GM12878 (cell line): ENCODE results near the gene UBC. TPM values are rescaled to one million over a fixed set of nuclear protein-coding genes. Genes with fewer than 3 reads are reported as not detected.

Experiments
- BRCA1 ChIP-seq: IDR thresholded peaks from 2 replicates; pipeline ENCODE4 v1.6.1; 2011; ENCODE audit warnings: low read depth, low read length, improper control_type of control experiment
- CREB1 ChIP-seq: IDR thresholded peaks from 2 replicates; pipeline ENCODE4 v1.6.1; 2012; ENCODE audit warnings: low read depth, mild to moderate bottlenecking, inconsistent platforms
- DPF2 ChIP-seq: fragments of 450-650 bp; IDR thresholded peaks from 2 replicates; pipeline ENCODE4 v1.6.1; 2017; ENCODE audit warnings: mild to moderate bottlenecking
- FOS ChIP-seq: IDR thresholded peaks from 3 replicates; pipeline ENCODE4 v1.6.1; 2011; ENCODE audit warnings: borderline replicate concordance; ENCODE audit not compliant: insufficient read length; ENCODE audit errors: extremely low read depth
- FOXK2 ChIP-seq: fragments of 450-650 bp; IDR thresholded peaks from 2 replicates; pipeline ENCODE4 v1.6.1; 2017; ENCODE audit warnings: mild to moderate bottlenecking, moderate library complexity
- HCFC1 ChIP-seq: fragments of 150-350 bp; IDR thresholded peaks from 2 replicates; pipeline ENCODE4 v1.6.1; 2014; ENCODE audit warnings: low read length
- HDAC2 ChIP-seq: fragments of 200-600 bp; sonication (generic); IDR thresholded peaks from 2 replicates; pipeline ENCODE4 v1.6.1; 2017
- NFYB ChIP-seq: IDR thresholded peaks from 2 replicates; pipeline ENCODE4 v1.6.1; 2011; ENCODE audit warnings: low read depth, mild to moderate bottlenecking, low read length, improper control_type of control experiment, moderate library complexity; ENCODE audit not compliant: insufficient read depth
- STAT1 ChIP-seq: fragments of 450-650 bp; conservative IDR thresholded peaks from 2 replicates; pipeline ENCODE4 v1.6.1; 2014; ENCODE audit warnings: antibody characterized with exemption, mild to moderate bottlenecking
- SUPT20H ChIP-seq: IDR thresholded peaks from 2 replicates; pipeline ENCODE4 v1.6.1; 2011; ENCODE audit warnings: low read depth, mild to moderate bottlenecking, low read length, moderate library complexity, borderline replicate concordance; ENCODE audit not compliant: control insufficient read depth
- SUZ12 ChIP-seq: fragments of 200-600 bp; sonication (generic); IDR thresholded peaks from one replicate; pipeline ENCODE4 v1.6.1; 2018; ENCODE audit warnings: antibody characterized with exemption, mild to moderate bottlenecking; ENCODE audit not compliant: unreplicated experiment
- TCF12 ChIP-seq: IDR thresholded peaks from 2 replicates; pipeline ENCODE4 v1.6.1; 2011; ENCODE audit warnings: low read depth, mild to moderate bottlenecking, low read length
- TCF3 ChIP-seq: IDR thresholded peaks from 2 replicates; pipeline ENCODE4 v1.6.1; 2012; ENCODE audit warnings: low read depth, mild to moderate bottlenecking, low read length, borderline replicate concordance; ENCODE audit not compliant: insufficient read depth
- YBX1 ChIP-seq: fragments of 450-650 bp; IDR thresholded peaks from 2 replicates; pipeline ENCODE4 v1.6.1; 2016; ENCODE audit warnings: antibody characterized with exemption
- ZNF274 ChIP-seq: IDR thresholded peaks from one replicate; pipeline ENCODE4 v1.8.0; 2011; ENCODE audit not compliant: insufficient read length, insufficient read depth
- ZNF384 ChIP-seq: IDR thresholded peaks from 2 replicates; pipeline ENCODE4 v1.6.1; 2012; ENCODE audit warnings: low read depth, mild to moderate bottlenecking, low read length, improper control_type of control experiment, borderline replicate concordance
- polyA plus RNA-seq, 11 experiments: library from polyadenylated mRNA; depleted of rRNA in 4 of 11; unstranded in 6 of 11; stranded (reverse) in 5 of 11; fragments of >200 nt; fragmentation: Nextera tagmentation in 4 of 11; fragmentation: Illumina TruSeq in 1 of 11; extraction: Ambion mirVana in 4 of 11; extraction: Trizol in 1 of 11; gene quantifications; 1 replicate in 1 of 11; 2 replicates in 10 of 11; pipeline versions ENCODE4 v1.2.1 to v1.2.3, GENCODE V29; 2011 to 2016; ENCODE audit warnings: inconsistent platforms in 2 of 11, missing spikeins in 2 of 11, low read depth in 1 of 11
- total RNA-seq, 4 experiments: library from RNA; depleted of rRNA in 3 of 4; stranded (reverse); fragments of >200 nt in 3 of 4; fragmentation: Illumina TruSeq in 1 of 4; extraction: Trizol in 1 of 4; gene quantifications; 2 replicates each; pipeline versions ENCODE4 v1.2.1 to v1.2.3, GENCODE V29; 2013 to 2021
- TF ChIP-seq, protein P1 (sequence below): IDR thresholded peaks from 2 replicates; pipeline ENCODE4 v1.6.1; 2011; ENCODE audit warnings: borderline replicate concordance, low read depth, mild to moderate bottlenecking, moderate library complexity, low read length; ENCODE audit not compliant: insufficient read depth, poor library complexity, severe bottlenecking
- TF ChIP-seq, protein P2 (sequence below): IDR thresholded peaks from 2 replicates; pipeline ENCODE4 v1.6.1; 2012; ENCODE audit warnings: improper control_type of control experiment, low read depth, low read length; ENCODE audit not compliant: insufficient replicate concordance
- TF ChIP-seq, protein P3 (sequence below): IDR thresholded peaks from 2 replicates; pipeline ENCODE4 v1.6.1; 2011; ENCODE audit warnings: low read depth, mild to moderate bottlenecking, low read length, moderate library complexity, borderline replicate concordance; ENCODE audit errors: extremely low read depth
- TF ChIP-seq, protein P4 (sequence below): fragments of 450-650 bp; formaldehyde crosslinking; IDR thresholded peaks from 2 replicates; pipeline ENCODE4 v1.5.0; 2022; ENCODE audit warnings: mild to moderate bottlenecking, missing genetic modification characterization

The UBC gene
- total and polyA plus RNA-seq, 10 of the 15 experiments (the other 5 are each of a cell fraction or from before 2014, with no cell fraction given): 653 to 1,666 (median 874) TPM

DNA sequence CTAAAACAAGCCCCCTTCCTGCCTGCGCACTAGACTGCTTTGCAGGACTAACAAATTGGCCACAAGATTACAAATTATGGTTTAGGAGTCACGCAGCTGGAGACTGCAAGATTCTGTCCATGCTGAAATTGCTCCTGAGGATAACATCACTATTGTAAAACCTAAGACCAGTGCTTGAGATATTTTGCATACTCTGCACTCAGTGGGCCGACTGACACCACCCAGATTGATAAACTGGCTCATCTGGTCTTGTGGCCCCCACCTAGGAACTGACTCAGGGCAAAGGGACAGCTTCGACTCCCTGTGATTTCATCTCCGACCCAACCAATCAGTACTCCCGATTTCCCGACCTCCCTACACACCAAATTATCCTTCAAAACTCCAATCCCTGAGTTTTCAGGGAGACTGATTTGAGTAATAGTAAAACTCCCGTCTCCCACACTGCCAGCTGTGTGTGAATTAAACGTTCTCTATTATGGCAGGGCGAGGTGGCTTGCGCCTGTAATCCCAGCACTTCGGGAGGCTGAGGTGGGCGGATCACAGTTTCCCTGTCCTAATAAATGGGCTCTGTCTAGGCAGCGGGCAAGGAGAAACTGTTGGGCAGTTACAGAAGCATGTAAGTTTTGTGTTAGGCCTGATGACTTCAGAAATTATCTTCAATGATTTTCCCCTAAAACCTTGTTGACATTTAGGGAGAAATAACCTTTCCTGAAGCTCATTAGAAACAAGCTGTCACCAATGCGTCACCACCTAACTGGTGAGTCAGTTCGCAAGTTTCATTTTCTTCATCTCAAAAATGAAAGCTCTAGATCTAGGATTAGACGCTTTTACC lies 5.3 kb upstream of the UBC start (continued):
- TF ChIP-seq SUZ12: no peak
- no peak for TF ChIP-seq FOS
- TF ChIP-seq, protein P1, sequence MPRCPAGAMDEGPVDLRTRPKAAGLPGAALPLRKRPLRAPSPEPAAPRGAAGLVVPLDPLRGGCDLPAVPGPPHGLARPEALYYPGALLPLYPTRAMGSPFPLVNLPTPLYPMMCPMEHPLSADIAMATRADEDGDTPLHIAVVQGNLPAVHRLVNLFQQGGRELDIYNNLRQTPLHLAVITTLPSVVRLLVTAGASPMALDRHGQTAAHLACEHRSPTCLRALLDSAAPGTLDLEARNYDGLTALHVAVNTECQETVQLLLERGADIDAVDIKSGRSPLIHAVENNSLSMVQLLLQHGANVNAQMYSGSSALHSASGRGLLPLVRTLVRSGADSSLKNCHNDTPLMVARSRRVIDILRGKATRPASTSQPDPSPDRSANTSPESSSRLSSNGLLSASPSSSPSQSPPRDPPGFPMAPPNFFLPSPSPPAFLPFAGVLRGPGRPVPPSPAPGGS: peak; percentile 16
- no peak for TF ChIP-seq YBX1
- TF ChIP-seq HCFC1: no peak
- peak; percentile 90 for TF ChIP-seq DPF2
- peak; percentile 93 for TF ChIP-seq FOXK2
- TF ChIP-seq, protein P2, sequence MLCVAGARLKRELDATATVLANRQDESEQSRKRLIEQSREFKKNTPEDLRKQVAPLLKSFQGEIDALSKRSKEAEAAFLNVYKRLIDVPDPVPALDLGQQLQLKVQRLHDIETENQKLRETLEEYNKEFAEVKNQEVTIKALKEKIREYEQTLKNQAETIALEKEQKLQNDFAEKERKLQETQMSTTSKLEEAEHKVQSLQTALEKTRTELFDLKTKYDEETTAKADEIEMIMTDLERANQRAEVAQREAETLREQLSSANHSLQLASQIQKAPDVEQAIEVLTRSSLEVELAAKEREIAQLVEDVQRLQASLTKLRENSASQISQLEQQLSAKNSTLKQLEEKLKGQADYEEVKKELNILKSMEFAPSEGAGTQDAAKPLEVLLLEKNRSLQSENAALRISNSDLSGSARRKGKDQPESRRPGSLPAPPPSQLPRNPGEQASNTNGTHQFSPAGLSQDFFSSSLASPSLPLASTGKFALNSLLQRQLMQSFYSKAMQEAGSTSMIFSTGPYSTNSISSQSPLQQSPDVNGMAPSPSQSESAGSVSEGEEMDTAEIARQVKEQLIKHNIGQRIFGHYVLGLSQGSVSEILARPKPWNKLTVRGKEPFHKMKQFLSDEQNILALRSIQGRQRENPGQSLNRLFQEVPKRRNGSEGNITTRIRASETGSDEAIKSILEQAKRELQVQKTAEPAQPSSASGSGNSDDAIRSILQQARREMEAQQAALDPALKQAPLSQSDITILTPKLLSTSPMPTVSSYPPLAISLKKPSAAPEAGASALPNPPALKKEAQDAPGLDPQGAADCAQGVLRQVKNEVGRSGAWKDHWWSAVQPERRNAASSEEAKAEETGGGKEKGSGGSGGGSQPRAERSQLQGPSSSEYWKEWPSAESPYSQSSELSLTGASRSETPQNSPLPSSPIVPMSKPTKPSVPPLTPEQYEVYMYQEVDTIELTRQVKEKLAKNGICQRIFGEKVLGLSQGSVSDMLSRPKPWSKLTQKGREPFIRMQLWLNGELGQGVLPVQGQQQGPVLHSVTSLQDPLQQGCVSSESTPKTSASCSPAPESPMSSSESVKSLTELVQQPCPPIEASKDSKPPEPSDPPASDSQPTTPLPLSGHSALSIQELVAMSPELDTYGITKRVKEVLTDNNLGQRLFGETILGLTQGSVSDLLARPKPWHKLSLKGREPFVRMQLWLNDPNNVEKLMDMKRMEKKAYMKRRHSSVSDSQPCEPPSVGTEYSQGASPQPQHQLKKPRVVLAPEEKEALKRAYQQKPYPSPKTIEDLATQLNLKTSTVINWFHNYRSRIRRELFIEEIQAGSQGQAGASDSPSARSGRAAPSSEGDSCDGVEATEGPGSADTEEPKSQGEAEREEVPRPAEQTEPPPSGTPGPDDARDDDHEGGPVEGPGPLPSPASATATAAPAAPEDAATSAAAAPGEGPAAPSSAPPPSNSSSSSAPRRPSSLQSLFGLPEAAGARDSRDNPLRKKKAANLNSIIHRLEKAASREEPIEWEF: no peak
- TF ChIP-seq ZNF274: no peak
- no peak for TF ChIP-seq ZNF384
- TF ChIP-seq TCF3: peak; percentile 64; the same call in 1 of the 2 replicates
- TF ChIP-seq STAT1: no peak
- no peak for TF ChIP-seq BRCA1
- TF ChIP-seq, protein P3, sequence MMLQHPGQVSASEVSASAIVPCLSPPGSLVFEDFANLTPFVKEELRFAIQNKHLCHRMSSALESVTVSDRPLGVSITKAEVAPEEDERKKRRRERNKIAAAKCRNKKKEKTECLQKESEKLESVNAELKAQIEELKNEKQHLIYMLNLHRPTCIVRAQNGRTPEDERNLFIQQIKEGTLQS: no peak
- no peak for TF ChIP-seq HDAC2
- peak; percentile 70; the same call in 1 of the 2 replicates for TF ChIP-seq TCF12
- no peak for TF ChIP-seq SUPT20H
- TF ChIP-seq NFYB: no peak
- TF ChIP-seq, protein P4, sequence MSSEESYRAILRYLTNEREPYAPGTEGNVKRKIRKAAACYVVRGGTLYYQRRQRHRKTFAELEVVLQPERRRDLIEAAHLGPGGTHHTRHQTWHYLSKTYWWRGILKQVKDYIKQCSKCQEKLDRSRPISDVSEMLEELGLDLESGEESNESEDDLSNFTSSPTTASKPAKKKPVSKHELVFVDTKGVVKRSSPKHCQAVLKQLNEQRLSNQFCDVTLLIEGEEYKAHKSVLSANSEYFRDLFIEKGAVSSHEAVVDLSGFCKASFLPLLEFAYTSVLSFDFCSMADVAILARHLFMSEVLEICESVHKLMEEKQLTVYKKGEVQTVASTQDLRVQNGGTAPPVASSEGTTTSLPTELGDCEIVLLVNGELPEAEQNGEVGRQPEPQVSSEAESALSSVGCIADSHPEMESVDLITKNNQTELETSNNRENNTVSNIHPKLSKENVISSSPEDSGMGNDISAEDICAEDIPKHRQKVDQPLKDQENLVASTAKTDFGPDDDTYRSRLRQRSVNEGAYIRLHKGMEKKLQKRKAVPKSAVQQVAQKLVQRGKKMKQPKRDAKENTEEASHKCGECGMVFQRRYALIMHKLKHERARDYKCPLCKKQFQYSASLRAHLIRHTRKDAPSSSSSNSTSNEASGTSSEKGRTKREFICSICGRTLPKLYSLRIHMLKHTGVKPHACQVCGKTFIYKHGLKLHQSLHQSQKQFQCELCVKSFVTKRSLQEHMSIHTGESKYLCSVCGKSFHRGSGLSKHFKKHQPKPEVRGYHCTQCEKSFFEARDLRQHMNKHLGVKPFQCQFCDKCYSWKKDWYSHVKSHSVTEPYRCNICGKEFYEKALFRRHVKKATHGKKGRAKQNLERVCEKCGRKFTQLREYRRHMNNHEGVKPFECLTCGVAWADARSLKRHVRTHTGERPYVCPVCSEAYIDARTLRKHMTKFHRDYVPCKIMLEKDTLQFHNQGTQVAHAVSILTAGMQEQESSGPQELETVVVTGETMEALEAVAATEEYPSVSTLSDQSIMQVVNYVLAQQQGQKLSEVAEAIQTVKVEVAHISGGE (CRISPR knock-in tag): no peak
- no peak for TF ChIP-seq CREB1
